HL-60 (cell line): ENCODE measurements around the gene CEP97.
"Not testable (repeated sequence)": the region's sequence is repeated elsewhere in the genome, so short reads cannot be mapped to it uniquely, and the experiment has no call there.

ENCODE experiments used
- DNase-seq, 2 experiments: peaks; one replicate each; pipeline ENCODE4 v3.0.0-alpha.2; 2010 to 2020; ENCODE audit warnings: low read depth in 1 of 2, low spot score in 1 of 2
- H3K27ac ChIP-seq: fragments of 250-450 bp; sonication (Bioruptor Pico); replicated peaks from 2 replicates; pipeline ENCODE4 v1.5.1; 2020; ENCODE audit warnings: mild to moderate bottlenecking, moderate library complexity
- H3K27me3 ChIP-seq: fragments of 250-450 bp; sonication (Bioruptor Pico); 2 replicates; pipeline ENCODE4 v1.5.1; 2021; ENCODE audit warnings: mild to moderate bottlenecking, moderate library complexity; ENCODE audit not compliant: insufficient read depth, poor library complexity, severe bottlenecking
- H3K4me3 ChIP-seq: replicated peaks from 2 replicates; pipeline ENCODE4 v1.5.1; 2011; ENCODE audit warnings: mild to moderate bottlenecking, control low read depth, low read length; ENCODE audit not compliant: insufficient read depth
- GABPA ChIP-seq: IDR thresholded peaks from 2 replicates; pipeline ENCODE4 v1.6.1; 2012; ENCODE audit warnings: low read depth
- POLR2AphosphoS5 ChIP-seq: IDR thresholded peaks from 2 replicates; pipeline ENCODE4 v1.6.1; 2012; ENCODE audit warnings: low read depth
- SPI1 ChIP-seq: IDR thresholded peaks from 2 replicates; pipeline ENCODE4 v1.6.1; 2012; ENCODE audit warnings: low read depth, mild to moderate bottlenecking, borderline replicate concordance
- TF ChIP-seq, protein P1 (sequence below): IDR thresholded peaks from 2 replicates; pipeline ENCODE4 v1.6.1; 2012; ENCODE audit warnings: low read depth; ENCODE audit not compliant: insufficient replicate concordance
- TF ChIP-seq, protein P2 (sequence below): IDR thresholded peaks from one replicate; pipeline ENCODE4 v1.5.1; 2011; ENCODE audit warnings: low read length, control low read depth, inconsistent platforms; ENCODE audit not compliant: insufficient read depth

The CEP97 gene

DNA sequence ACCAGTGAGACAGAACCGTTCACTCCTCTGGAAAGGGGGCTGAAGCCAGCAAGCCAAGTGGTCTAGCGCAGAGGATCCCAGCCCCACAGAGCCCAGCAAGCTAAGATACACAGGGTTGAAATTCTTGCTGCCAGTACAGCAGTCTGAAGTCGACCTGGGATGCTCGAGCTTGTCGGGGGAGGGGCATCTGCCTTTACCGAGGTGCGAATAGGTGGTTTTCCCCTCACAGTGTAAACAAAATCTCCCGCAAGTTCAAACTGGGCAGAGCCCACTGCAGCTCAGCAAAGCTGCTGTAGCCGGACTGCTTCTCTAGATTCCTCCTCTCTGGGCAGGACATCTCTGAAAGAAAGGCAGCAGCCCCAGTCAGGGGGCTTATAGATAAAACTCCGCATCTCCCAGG lies 11.4 kb downstream of the CEP97 start:
- Histone ChIP-seq H3K27ac (no peak overlapping the region), H3K4me3 (no peak overlapping the region), H3K27me3 (no peaks in the 10 kb centered on the region)
- TF ChIP-seq POLR2AphosphoS5 (no peak), GABPA (no peak), SPI1 (no peak)
- TF ChIP-seq, protein P1, sequence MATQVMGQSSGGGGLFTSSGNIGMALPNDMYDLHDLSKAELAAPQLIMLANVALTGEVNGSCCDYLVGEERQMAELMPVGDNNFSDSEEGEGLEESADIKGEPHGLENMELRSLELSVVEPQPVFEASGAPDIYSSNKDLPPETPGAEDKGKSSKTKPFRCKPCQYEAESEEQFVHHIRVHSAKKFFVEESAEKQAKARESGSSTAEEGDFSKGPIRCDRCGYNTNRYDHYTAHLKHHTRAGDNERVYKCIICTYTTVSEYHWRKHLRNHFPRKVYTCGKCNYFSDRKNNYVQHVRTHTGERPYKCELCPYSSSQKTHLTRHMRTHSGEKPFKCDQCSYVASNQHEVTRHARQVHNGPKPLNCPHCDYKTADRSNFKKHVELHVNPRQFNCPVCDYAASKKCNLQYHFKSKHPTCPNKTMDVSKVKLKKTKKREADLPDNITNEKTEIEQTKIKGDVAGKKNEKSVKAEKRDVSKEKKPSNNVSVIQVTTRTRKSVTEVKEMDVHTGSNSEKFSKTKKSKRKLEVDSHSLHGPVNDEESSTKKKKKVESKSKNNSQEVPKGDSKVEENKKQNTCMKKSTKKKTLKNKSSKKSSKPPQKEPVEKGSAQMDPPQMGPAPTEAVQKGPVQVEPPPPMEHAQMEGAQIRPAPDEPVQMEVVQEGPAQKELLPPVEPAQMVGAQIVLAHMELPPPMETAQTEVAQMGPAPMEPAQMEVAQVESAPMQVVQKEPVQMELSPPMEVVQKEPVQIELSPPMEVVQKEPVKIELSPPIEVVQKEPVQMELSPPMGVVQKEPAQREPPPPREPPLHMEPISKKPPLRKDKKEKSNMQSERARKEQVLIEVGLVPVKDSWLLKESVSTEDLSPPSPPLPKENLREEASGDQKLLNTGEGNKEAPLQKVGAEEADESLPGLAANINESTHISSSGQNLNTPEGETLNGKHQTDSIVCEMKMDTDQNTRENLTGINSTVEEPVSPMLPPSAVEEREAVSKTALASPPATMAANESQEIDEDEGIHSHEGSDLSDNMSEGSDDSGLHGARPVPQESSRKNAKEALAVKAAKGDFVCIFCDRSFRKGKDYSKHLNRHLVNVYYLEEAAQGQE, result no peak
- TF ChIP-seq, protein P2, sequence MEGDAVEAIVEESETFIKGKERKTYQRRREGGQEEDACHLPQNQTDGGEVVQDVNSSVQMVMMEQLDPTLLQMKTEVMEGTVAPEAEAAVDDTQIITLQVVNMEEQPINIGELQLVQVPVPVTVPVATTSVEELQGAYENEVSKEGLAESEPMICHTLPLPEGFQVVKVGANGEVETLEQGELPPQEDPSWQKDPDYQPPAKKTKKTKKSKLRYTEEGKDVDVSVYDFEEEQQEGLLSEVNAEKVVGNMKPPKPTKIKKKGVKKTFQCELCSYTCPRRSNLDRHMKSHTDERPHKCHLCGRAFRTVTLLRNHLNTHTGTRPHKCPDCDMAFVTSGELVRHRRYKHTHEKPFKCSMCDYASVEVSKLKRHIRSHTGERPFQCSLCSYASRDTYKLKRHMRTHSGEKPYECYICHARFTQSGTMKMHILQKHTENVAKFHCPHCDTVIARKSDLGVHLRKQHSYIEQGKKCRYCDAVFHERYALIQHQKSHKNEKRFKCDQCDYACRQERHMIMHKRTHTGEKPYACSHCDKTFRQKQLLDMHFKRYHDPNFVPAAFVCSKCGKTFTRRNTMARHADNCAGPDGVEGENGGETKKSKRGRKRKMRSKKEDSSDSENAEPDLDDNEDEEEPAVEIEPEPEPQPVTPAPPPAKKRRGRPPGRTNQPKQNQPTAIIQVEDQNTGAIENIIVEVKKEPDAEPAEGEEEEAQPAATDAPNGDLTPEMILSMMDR, result no peak
- DNase-seq, result no peak

DNA sequence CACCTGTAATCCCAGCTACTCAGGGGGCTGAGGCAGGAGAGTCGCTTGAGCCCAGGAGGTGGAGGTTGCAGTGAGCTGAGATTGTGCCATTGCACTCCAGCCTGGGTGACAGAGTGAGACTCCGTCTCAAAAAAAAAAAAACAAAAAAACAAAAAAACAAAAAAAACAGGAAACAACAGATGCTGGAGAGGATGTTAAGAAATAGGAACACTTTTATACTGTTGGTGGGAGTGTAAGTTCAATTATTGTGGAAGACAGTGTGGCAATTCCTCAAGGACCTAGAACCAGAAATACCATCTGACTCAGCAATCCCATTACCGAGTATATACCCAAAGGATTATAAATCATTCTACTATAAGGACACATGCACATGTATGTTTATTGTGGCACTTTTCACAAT lies 17.5 kb downstream of the CEP97 start:
- not testable (repeated sequence) for H3K27ac ChIP-seq, H3K27me3 ChIP-seq, DNase-seq, H3K4me3 ChIP-seq

DNA sequence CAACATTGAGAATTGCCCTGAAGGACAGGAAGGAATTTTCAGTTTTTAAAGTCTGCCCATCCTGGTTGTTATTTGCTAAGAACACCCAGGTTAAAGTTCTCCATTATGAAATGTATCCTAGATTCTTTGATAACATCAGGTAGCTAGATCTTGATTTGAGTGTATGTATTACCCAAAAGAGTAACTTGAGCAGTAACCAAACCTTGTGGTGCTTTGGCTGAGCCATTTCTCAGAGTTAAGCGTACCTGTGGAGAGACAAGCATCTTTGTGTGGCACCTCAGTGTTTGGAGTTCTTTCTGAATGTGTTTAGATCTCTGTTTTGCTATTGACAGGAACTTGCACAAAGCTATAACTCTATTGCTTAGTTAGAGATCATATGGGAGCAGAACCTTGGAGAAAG lies 20.4 kb downstream of the CEP97 start:
- no peak overlapping the region for H3K4me3 ChIP-seq
- TF ChIP-seq SPI1 (no peak), GABPA (no peak), POLR2AphosphoS5 (no peak)
- TF ChIP-seq, protein P1, result no peak
- TF ChIP-seq, protein P2, result no peak
- DNase-seq, result no peak
- H3K27ac ChIP-seq, result no peak overlapping the region
- H3K27me3 ChIP-seq, result no peaks in the 10 kb centered on the region

DNA sequence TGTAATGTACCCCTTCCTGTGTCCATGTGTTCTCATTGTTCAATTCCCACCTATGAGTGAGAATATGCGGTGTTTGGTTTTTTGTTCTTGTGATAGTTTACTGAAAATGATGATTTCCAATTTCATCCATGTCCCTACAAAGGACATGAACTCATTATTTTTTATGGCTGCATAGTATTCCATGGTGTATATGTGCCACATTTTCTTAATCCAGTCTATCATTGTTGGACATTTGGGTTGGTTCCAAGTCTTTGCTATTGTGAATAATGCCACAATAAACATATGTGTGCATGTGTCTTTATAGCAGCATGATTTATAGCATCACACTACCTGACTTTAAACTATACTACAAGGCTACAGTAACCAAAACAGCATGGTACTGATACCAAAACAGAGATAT lies 21.5 kb downstream of the CEP97 start:
- not testable (repeated sequence) for H3K27ac ChIP-seq, H3K27me3 ChIP-seq, DNase-seq, H3K4me3 ChIP-seq

DNA sequence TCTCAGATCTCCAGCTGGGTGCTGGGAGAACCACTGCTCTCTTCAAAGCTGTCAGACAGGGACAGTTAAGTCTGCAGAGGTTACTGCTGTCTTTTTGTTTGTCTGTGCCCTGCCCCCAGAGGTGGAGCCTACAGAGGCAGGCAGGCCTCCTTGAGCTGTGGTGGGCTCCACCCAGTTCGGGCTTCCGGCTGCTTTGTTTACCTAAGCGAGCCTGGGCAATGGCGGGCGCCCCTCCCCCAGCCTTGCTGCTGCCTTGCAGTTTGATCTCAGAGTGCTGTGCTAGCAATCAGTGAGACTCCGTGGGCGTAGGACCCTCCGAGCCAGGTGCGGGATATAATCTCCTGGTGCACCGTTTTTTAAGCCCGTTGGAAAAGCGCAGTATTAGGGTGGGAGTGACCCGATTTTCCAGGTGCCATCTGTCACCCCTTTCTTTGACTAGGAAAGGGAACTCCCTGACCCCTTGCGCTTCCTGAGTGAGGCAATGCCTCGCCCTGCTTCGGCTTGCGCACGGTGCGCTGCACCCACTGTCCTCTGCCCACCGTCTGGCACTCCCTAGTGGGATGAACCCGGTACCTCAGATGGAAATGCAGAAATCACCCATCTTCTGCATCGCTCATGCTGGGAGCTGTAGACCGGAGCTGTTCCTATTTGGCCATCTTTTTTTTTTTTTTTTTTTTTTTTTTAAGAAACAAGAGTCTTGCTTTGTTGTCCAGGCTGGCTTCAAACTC lies 29.1 kb downstream of the CEP97 start:
- not testable (repeated sequence) for DNase-seq, H3K27ac ChIP-seq, H3K27me3 ChIP-seq, H3K4me3 ChIP-seq
